HL-60 (cell line): Measurements from ENCODE around the gene IL17F.
A peak's percentile ranks its signal among the peaks of the same experiment; 100 is the strongest.

Experiments
- DNase-seq, 2 experiments: peaks; one replicate each; pipeline ENCODE4 v3.0.0-alpha.2; 2010 to 2020; ENCODE audit warnings: low read depth in 1 of 2, low spot score in 1 of 2
- H3K27ac ChIP-seq: fragments of 250-450 bp; sonication (Bioruptor Pico); replicated peaks from 2 replicates; pipeline ENCODE4 v1.5.1; 2020; ENCODE audit warnings: mild to moderate bottlenecking, moderate library complexity
- H3K27me3 ChIP-seq: fragments of 250-450 bp; sonication (Bioruptor Pico); 2 replicates; pipeline ENCODE4 v1.5.1; 2021; ENCODE audit warnings: mild to moderate bottlenecking, moderate library complexity; ENCODE audit not compliant: insufficient read depth, poor library complexity, severe bottlenecking
- H3K4me3 ChIP-seq: replicated peaks from 2 replicates; pipeline ENCODE4 v1.5.1; 2011; ENCODE audit warnings: mild to moderate bottlenecking, control low read depth, low read length; ENCODE audit not compliant: insufficient read depth
- CTCF ChIP-seq: IDR thresholded peaks from one replicate; pipeline ENCODE4 v1.5.1; 2011; ENCODE audit warnings: low read length, control low read depth, inconsistent platforms; ENCODE audit not compliant: insufficient read depth
- GABPA ChIP-seq: IDR thresholded peaks from 2 replicates; pipeline ENCODE4 v1.6.1; 2012; ENCODE audit warnings: low read depth
- POLR2AphosphoS5 ChIP-seq: IDR thresholded peaks from 2 replicates; pipeline ENCODE4 v1.6.1; 2012; ENCODE audit warnings: low read depth
- REST ChIP-seq: IDR thresholded peaks from 2 replicates; pipeline ENCODE4 v1.6.1; 2012; ENCODE audit warnings: low read depth; ENCODE audit not compliant: insufficient replicate concordance
- SPI1 ChIP-seq: IDR thresholded peaks from 2 replicates; pipeline ENCODE4 v1.6.1; 2012; ENCODE audit warnings: low read depth, mild to moderate bottlenecking, borderline replicate concordance

Gene IL17F

GRCh38 chr6:52233005-52233404 is 11.3 kb downstream of the IL17F start:
- TF ChIP-seq SPI1 (no peak), GABPA (no peak), REST (no peak), POLR2AphosphoS5 (no peak)
- Histone ChIP-seq H3K4me3 (no peak overlapping the region), H3K27ac (no peak overlapping the region), H3K27me3 (no peaks in the 10 kb centered on the region)
- no peak for DNase-seq

- Histone ChIP-seq H3K27me3 (no peaks in the 10 kb centered on the region), H3K4me3 (no peak overlapping the region), H3K27ac (no peak overlapping the region)
- no peak for DNase-seq
- TF ChIP-seq REST (no peak), CTCF (no peak), POLR2AphosphoS5 (no peak), SPI1 (no peak), GABPA (no peak)
These were observed 12.7 kb downstream of the IL17F start for GRCh38 chr6:52231406-52232127.

GRCh38 chr6:52230685-52231084 is 13.6 kb downstream of the IL17F start:
- Histone ChIP-seq H3K27me3 (no peaks in the 10 kb centered on the region), H3K4me3 (no peak overlapping the region), H3K27ac (no peak overlapping the region)
- TF ChIP-seq CTCF = no peak
- TF ChIP-seq SPI1 = peak; percentile 48; the same call in 1 of the 2 replicates
- peak in 1 of 2 experiments; percentile 4 for DNase-seq

- no peak for DNase-seq
These were observed 16.8 kb downstream of the IL17F start for GRCh38 chr6:52227495-52227894.

More at GRCh38 chr6:52227495-52227894, 16.8 kb downstream of the IL17F start:
- no peak overlapping the region for H3K4me3 ChIP-seq
- no peak overlapping the region for H3K27ac ChIP-seq
- TF ChIP-seq REST = no peak
- no peak for TF ChIP-seq POLR2AphosphoS5
- no peak for TF ChIP-seq GABPA
- TF ChIP-seq CTCF = no peak
- no peak for TF ChIP-seq SPI1
- H3K27me3 ChIP-seq = no peaks in the 10 kb centered on the region
